GM21786 (cell line): ENCODE measurements around the gene PCSK6.

Source experiments
- ATAC-seq: cut with Tn5 transposase; IDR thresholded peaks from one replicate; pipeline ENCODE4 v1.9.1; 2021; ENCODE audit not compliant: unreplicated experiment

The PCSK6 gene

DNA sequence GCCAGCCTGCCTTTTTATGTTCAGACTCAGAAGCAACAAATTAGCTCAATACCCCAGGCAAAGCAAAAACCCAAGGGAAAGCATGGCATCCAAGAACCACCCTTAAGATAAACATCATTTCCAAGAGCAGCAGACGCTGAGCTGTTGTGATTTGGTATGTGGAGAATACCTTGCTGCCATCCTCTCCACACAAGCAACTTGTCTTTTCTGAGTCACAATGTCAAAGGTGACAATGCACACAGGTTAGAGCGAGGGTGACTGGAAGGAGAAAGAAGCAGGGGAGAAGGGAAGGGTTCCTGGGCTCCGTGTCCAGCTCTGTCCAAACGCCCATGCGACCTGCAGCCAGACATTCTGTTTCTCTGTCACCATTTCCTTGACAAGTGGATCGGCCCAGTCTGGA lies 6.0 kb downstream of the PCSK6 start:
- ATAC-seq: no peak

- ATAC-seq: no peak
Measured at GRCh38 chr15:101482526-101483371, 6.8 kb downstream of the PCSK6 start.

GRCh38 chr15:101481917-101482525 lies 7.5 kb downstream of the PCSK6 start:
- no peak for ATAC-seq

DNA sequence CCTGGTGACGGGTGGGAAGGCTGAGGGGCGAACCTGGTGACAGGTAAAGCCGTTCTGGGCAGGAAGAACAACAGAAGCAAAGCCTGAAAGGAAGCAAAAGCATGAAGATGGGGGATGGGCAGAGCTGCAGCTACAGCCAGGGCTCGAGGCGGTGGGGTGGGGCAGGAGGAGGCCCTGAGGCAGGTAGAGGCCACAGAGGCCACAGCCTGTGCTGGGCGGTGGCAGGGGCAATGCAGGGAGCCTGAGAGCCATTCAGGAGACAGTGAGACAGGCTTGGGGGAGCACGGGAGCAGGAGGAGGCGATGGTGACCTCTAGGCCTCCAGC lies 8.2 kb downstream of the PCSK6 start:
- no peak for ATAC-seq

DNA sequence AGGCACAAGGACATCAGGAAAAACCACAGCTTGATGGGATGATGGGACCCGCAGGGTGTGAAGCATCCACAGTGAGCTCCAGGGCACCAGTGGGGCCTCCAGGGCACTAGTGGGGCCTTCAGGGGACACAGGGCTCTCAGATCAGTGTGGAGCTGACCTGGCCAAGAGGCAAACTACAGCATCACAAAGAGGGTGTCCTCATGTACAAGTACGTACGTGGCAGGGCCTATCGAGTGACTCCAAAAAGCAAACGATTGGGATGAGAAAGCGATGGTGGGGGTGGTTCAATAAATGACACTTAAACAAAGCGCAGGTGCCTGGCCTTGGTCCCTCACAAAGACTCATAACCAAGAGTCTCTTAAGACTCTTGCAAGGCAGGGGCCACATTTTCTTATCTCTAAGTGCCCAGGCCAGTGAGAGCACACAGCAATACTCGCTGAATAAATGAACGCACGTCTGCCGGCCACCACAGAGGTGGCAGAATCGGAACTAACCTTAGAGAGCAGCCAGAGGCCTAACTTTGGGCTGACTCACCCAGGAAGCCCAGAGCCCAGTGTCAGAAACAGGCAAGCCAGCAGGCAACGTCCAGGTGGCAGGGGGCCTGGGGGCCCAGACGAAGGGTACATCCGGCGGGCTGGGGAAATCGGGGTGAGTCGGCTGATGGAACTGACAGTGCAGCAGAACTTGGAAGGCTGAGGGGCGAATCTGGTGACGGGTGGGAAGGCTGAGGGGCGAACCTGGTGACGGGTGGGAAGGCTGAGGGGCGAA lies 8.7 kb downstream of the PCSK6 start:
- no peak for ATAC-seq

DNA sequence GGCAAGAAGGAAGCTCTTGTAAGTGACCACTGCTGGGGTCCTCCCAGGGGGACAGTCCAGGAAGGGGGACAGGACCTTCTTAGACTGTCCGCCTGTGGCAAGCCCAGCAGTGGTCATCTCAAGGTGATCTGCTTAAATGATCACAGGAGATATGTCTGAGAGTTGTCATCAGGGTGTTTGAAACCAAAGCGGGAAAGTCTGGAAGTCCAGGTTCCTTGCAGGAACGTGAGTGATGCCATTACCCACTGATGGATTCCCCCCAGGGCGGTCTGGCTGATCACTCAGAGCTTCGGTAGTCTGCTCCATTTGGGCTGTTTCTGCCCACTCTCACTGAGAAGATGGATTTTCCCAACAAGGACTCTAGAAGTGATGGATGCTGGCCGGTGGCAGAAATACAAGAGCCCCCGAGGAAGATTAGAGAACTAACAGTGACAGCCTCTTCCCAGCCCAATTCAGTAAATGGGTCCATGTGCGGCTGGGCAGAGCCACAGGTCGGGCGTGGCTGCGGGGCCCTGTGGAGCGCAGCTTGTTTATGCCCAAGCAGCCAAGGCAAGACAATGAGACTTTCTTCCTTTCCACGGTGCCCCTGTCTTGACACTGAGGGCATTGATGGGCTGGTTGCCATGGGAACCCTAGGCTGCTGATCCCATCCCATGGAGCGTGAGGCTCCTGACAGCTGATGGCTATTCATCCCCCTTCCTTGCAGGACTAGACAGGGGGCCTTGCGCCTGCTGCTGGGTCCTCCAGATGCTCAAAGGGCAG lies 9.5 kb downstream of the PCSK6 start:
- ATAC-seq: no peak

GRCh38 chr15:101479342-101479845 lies 10.1 kb downstream of the PCSK6 start:
- no peak for ATAC-seq

DNA sequence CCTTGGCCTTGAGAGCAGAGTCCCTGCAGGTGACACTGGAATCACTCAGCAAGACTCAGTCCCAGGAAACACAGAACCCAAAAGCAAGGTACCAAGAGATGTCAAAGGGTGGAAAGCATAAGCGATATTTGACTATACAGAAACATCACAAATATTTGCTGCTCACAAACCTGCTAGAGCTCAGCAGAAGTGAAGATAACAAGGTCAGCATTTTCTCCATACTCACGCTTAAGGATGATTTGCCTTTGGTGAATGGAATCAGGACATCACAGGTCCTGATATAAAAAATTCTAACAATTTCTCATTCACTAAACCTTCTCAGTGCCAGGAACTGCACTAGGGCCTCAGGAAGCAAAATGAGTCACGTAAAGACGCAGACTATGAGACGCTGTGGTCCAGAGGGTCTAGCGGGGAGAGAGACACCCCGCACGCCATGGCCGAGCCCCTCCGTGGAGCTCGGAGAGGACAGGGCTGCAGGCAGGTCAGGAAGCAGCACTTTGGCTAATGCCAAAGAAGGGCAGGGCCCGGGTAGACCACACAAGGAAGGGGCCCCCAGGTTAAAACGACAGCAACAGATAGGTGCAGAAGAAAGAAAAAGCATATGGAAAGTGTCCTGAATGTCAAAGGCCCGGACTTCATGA lies 10.7 kb downstream of the PCSK6 start:
- ATAC-seq: no peak

- no peak for ATAC-seq
Measured at GRCh38 chr15:101477851-101478362, 11.6 kb downstream of the PCSK6 start.

DNA sequence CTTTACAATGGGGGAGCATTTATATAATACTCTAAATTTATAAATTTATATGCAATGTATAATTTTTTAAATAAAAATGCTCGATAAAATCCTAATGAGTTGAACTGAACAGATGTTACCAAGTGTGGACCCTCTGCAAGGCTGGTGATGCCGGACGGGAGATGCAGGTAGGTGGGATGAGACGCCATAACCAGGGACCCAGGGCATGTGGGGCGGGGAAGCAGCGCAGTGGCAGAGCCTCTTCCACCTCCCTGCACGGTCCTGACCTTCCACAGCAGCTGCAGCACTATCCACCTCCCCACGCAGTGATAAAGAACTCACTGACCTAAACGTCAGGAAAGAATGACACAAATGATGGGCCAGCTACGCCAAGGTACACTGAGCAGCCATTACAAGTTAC lies 12.8 kb downstream of the PCSK6 start:
- no peak for ATAC-seq

- no peak for ATAC-seq
Measured at GRCh38 chr15:101474983-101475382, 14.5 kb downstream of the PCSK6 start.

DNA sequence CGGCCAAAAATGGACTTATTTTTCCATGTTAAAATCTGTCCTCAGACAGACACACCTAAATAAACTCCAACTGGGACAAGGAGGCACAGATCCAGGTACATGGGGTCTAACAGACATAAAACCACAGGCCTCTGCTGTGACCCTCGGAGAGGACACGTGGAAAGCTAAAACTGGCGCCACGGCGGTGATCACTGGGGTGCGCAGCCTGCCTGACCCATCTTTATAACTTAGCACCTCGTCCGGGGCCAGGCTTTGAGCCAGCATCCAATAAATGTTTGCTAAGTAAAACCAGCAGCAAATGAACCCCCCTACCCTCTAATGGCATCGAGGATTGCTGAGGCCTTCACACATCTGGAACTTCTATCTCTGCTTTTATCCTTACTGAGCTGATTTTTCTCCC lies 15.3 kb downstream of the PCSK6 start:
- ATAC-seq: no peak

GRCh38 chr15:101472033-101472432 lies 17.5 kb downstream of the PCSK6 start:
- ATAC-seq: no peak

GRCh38 chr15:101470548-101471239 lies 18.8 kb downstream of the PCSK6 start:
- no peak for ATAC-seq

DNA sequence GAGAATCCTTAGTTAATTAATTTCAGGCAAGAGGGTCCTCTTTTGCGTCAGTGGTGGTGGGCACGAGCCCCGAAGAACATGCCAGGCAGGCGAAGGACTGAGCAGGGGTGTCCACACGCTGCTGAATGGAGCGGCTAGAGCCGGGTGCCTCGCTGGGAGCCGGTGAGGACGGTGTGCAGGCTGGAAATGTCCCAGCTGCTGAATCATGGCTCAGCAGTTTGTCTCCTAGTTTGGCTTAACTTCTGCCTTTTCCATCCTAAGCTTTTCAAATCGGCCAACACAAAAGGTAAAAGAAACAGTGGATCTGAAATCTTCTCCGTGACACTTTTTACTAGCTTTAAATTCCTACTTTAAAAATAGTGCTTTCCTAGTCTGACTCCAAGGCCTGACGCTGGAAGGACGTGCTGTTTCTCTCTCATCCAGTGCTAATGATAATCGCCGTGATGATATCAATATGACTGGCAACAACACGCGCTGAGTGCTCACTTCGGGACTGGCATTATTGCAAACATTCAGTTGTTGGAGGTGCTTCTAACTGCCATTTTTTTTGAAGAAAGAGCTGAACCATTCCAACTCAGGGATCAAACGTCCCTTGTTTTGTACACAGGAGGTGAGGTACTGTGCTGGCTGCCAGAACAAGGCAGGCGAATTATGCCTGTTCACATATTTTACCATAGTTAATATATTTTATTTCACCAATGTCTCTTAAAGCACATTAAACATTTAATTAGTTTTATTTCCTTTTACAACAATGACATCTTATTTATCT lies 19.8 kb downstream of the PCSK6 start:
- no peak for ATAC-seq

GRCh38 chr15:101466188-101466587 lies 23.3 kb downstream of the PCSK6 start:
- ATAC-seq: no peak

GRCh38 chr15:101464999-101465669 lies 24.4 kb downstream of the PCSK6 start:
- no peak for ATAC-seq

- no peak for ATAC-seq
Measured at GRCh38 chr15:101464256-101464998, 25.1 kb downstream of the PCSK6 start.
